ENCODE measurements around the gene ZNF385D.

The ZNF385D gene

GRCh38 chr3:21638488-21638887, 112.5 kb downstream of the ZNF385D start:
- Histone ChIP-seq H3K4me3 (ENCODE audit: low read depth, low read length) (no peak overlapping the region), H3K4me1 (no peaks in the 10 kb centered on the region), H3K27me3 (no peaks in the 10 kb centered on the region), H3K9me3 (no peaks in the 10 kb centered on the region), H3K36me3 (no peaks in the 10 kb centered on the region)
- no peak for TF ChIP-seq CTCF (IDR thresholded peaks at IDR 0.05; ENCODE audit: low read depth, low read length)
- DNase-seq: no peak

GRCh38 chr3:21634112-21634511, 116.9 kb downstream of the ZNF385D start:
- H3K27me3 ChIP-seq: no peaks in the 10 kb centered on the region
- DNase-seq: no peak
- no peak overlapping the region for H3K4me3 ChIP-seq (ENCODE audit: low read depth, low read length)
- H3K4me1 ChIP-seq: no peaks in the 10 kb centered on the region
- H3K36me3 ChIP-seq: no peaks in the 10 kb centered on the region
- no peaks in the 10 kb centered on the region for H3K9me3 ChIP-seq
- no peak for TF ChIP-seq CTCF (IDR thresholded peaks at IDR 0.05; ENCODE audit: low read depth, low read length)

GRCh38 chr3:21624524-21624923, 126.5 kb downstream of the ZNF385D start:
- Histone ChIP-seq H3K9me3 (no peaks in the 10 kb centered on the region), H3K36me3 (no peaks in the 10 kb centered on the region), H3K27me3 (no peaks in the 10 kb centered on the region), H3K4me3 (ENCODE audit: low read depth, low read length) (no peak overlapping the region), H3K4me1 (no peaks in the 10 kb centered on the region)
- no peak for DNase-seq
- no peak for TF ChIP-seq CTCF (IDR thresholded peaks at IDR 0.05; ENCODE audit: low read depth, low read length)

DNA sequence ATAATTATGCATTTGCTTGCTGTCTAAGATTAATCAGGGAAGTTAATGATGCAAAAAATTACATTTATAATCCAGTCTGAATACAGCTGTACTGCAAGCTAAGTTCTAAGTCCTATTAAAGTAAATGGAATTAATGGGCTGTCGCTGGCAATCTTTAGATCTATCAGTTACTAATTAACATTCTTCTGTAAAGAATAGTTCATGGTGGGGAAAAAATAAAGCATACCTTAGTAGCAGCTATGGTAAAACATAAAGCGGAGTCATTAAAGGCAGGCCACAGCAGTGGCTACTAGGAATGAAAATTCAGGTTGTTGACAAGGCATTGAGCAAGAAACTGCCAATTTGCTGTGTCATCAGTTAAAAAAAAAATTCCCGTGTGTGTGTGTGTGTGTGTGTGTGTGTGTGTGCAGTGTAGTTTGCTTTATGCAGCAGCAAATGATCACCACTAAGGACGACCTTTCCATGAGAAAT, 129.8 kb downstream of the ZNF385D start:
- no peaks in the 10 kb centered on the region for H3K36me3 ChIP-seq
- H3K27me3 ChIP-seq: no peaks in the 10 kb centered on the region
- H3K4me3 ChIP-seq (ENCODE audit: low read depth, low read length): no peak overlapping the region
- no peak for TF ChIP-seq CTCF (IDR thresholded peaks at IDR 0.05; ENCODE audit: low read depth, low read length)
- no peak for DNase-seq
- H3K9me3 ChIP-seq: no peaks in the 10 kb centered on the region
- no peaks in the 10 kb centered on the region for H3K4me1 ChIP-seq

DNA sequence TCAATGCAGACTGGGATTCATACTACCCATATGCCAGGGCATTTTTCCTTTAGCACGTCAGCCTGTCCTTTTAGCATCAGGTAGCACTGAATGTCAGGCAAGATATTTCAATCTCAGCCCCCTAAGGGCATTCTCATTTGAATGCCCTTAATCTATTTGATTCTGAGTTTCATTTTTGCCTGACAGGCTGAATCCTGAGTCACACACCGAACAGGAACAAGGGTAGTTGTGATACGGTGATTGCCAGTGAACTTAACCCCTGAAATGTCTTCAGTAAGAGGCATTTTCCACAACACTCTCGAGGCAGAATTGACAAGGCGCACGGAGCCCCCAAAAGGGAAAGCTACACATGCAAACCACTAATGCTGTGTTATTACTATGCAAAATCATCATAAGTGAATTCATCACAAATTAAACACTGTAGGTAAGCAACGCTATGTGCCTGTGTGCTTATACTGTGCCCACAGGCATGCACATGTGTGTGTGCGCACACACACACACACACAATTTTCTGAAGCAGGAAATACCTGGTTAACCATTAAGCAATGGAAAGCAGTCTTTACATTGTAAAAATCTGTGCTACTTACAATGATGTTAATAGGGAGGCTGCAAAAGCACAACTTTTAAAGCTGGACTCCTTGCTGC, 130.4 kb downstream of the ZNF385D start:
- Histone ChIP-seq H3K36me3 (no peaks in the 10 kb centered on the region), H3K9me3 (no peaks in the 10 kb centered on the region), H3K4me1 (no peaks in the 10 kb centered on the region), H3K27me3 (no peaks in the 10 kb centered on the region), H3K4me3 (ENCODE audit: low read depth, low read length) (no peak overlapping the region)
- DNase-seq: no peak
- TF ChIP-seq CTCF (IDR thresholded peaks at IDR 0.05; ENCODE audit: low read depth, low read length): no peak

GRCh38 chr3:21618695-21619094, 132.3 kb downstream of the ZNF385D start:
- TF ChIP-seq CTCF (IDR thresholded peaks at IDR 0.05; ENCODE audit: low read depth, low read length): no peak
- Histone ChIP-seq H3K27me3 (no peaks in the 10 kb centered on the region), H3K4me3 (ENCODE audit: low read depth, low read length) (no peak overlapping the region), H3K36me3 (no peaks in the 10 kb centered on the region), H3K4me1 (no peaks in the 10 kb centered on the region), H3K9me3 (no peaks in the 10 kb centered on the region)
- DNase-seq: no peak
